ENCODE data around the gene EFTUD2.

The EFTUD2 gene

GRCh38 chr17:44903012-44903685 is 3.9 kb upstream of the EFTUD2 start:
- Histone ChIP-seq H3K4me1 (ENCODE audit: control insufficient read depth, insufficient read depth, low read length) (peaks cover 8% of the 10 kb centered on the region), H3K27me3 (ENCODE audit: control insufficient read depth, insufficient read depth, low read length, poor library complexity, severe bottlenecking) (no peaks in the 10 kb centered on the region), H3K9me3 (ENCODE audit: control insufficient read depth, low read length) (no peaks in the 10 kb centered on the region), H3K27ac (ENCODE audit: insufficient read depth, low read depth, low read length, poor library complexity, severe bottlenecking) (no peak overlapping the region), H3K36me3 (ENCODE audit: control insufficient read depth, insufficient read depth, low read length) (no peaks in the 10 kb centered on the region), H3K4me3 (ENCODE audit: insufficient read depth, low read depth, low read length) (no peak overlapping the region)
- WGBS, 2 experiments: 90 to 92% methylated on average over 8 of the region's 8 CpGs

- Histone ChIP-seq H3K4me3 (ENCODE audit: insufficient read depth, low read depth, low read length) (no peak overlapping the region), H3K4me1 (ENCODE audit: control insufficient read depth, insufficient read depth, low read length) (peaks cover 13% of the 10 kb centered on the region), H3K27me3 (ENCODE audit: control insufficient read depth, insufficient read depth, low read length, poor library complexity, severe bottlenecking) (no peaks in the 10 kb centered on the region), H3K36me3 (ENCODE audit: control insufficient read depth, insufficient read depth, low read length) (no peaks in the 10 kb centered on the region), H3K27ac (ENCODE audit: insufficient read depth, low read depth, low read length, poor library complexity, severe bottlenecking) (no peak overlapping the region), H3K9me3 (ENCODE audit: control insufficient read depth, low read length) (no peaks in the 10 kb centered on the region)
- WGBS, 2 experiments: 91 to 92% methylated on average over 17 of the region's 17 CpGs
Observed at GRCh38 chr17:44902135-44902760, 3.0 kb upstream of the EFTUD2 start.

DNA sequence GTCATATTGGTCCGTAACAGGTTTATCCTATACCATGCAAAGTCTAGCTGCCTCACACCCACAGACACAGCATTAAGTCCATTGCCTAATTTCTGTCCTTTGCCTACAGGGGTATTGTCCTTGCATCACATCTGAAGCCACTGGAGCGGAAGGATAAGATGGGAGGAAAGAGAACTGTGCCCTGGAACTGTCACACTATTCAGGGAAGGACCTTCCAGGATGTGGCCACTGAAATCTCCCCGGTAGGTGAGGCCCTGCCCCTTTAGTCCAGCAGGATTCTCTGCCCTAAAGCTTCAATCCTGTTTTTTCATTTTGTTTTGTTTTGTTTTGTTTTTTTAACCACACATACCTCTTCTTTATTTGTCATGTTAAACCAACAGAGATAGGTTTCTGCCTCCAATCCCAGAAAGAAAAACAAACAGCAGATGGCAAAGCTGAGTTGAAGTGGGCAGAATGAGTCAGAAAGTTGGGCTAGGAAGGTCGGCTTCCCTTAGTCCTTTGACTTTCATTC is 2.2 kb upstream of the EFTUD2 start:
- Histone ChIP-seq H3K27ac (ENCODE audit: insufficient read depth, low read depth, low read length, poor library complexity, severe bottlenecking) (no peak overlapping the region), H3K4me3 (ENCODE audit: insufficient read depth, low read depth, low read length) (no peak overlapping the region), H3K27me3 (ENCODE audit: control insufficient read depth, insufficient read depth, low read length, poor library complexity, severe bottlenecking) (no peaks in the 10 kb centered on the region), H3K9me3 (ENCODE audit: control insufficient read depth, low read length) (no peaks in the 10 kb centered on the region), H3K4me1 (ENCODE audit: control insufficient read depth, insufficient read depth, low read length) (peaks cover 13% of the 10 kb centered on the region), H3K36me3 (ENCODE audit: control insufficient read depth, insufficient read depth, low read length) (no peaks in the 10 kb centered on the region)
- WGBS, 2 experiments: 88 to 92% methylated on average over 4 of the region's 4 CpGs

- H3K27me3 ChIP-seq (ENCODE audit: control insufficient read depth, insufficient read depth, low read length, poor library complexity, severe bottlenecking): no peaks in the 10 kb centered on the region
- H3K36me3 ChIP-seq (ENCODE audit: control insufficient read depth, insufficient read depth, low read length): no peaks in the 10 kb centered on the region
- no peak overlapping the region for H3K27ac ChIP-seq (ENCODE audit: insufficient read depth, low read depth, low read length, poor library complexity, severe bottlenecking)
- no peaks in the 10 kb centered on the region for H3K9me3 ChIP-seq (ENCODE audit: control insufficient read depth, low read length)
- 75 to 83% methylated on average over 2 to 3 of the region's 3 CpGs for WGBS, 2 experiments
- H3K4me3 ChIP-seq (ENCODE audit: insufficient read depth, low read depth, low read length): no peak overlapping the region
- H3K4me1 ChIP-seq (ENCODE audit: control insufficient read depth, insufficient read depth, low read length): peaks cover 13% of the 10 kb centered on the region
Observed at GRCh38 chr17:44900894-44901293, 1.6 kb upstream of the EFTUD2 start.

- no peaks in the 10 kb centered on the region for H3K36me3 ChIP-seq (ENCODE audit: control insufficient read depth, insufficient read depth, low read length)
- 0% methylated on average over 7 of the region's 7 CpGs for WGBS, 2 experiments
- H3K4me3 ChIP-seq (ENCODE audit: insufficient read depth, low read depth, low read length): peak overlapping the region; percentile 93
- H3K4me1 ChIP-seq (ENCODE audit: control insufficient read depth, insufficient read depth, low read length): peaks cover 13% of the 10 kb centered on the region
- no peak overlapping the region for H3K27ac ChIP-seq (ENCODE audit: insufficient read depth, low read depth, low read length, poor library complexity, severe bottlenecking)
- no peaks in the 10 kb centered on the region for H3K27me3 ChIP-seq (ENCODE audit: control insufficient read depth, insufficient read depth, low read length, poor library complexity, severe bottlenecking)
- no peaks in the 10 kb centered on the region for H3K9me3 ChIP-seq (ENCODE audit: control insufficient read depth, low read length)
Observed at GRCh38 chr17:44898768-44899073, 524 bp downstream of the EFTUD2 start.

GRCh38 chr17:44894642-44895041 is 4.6 kb downstream of the EFTUD2 start:
- peaks cover 8% of the 10 kb centered on the region for H3K4me1 ChIP-seq (ENCODE audit: control insufficient read depth, insufficient read depth, low read length)
- no peak overlapping the region for H3K4me3 ChIP-seq (ENCODE audit: insufficient read depth, low read depth, low read length)
- 87 to 93% methylated on average over 3 of the region's 4 CpGs for WGBS, 2 experiments
- H3K27ac ChIP-seq (ENCODE audit: insufficient read depth, low read depth, low read length, poor library complexity, severe bottlenecking): no peak overlapping the region
- no peaks in the 10 kb centered on the region for H3K27me3 ChIP-seq (ENCODE audit: control insufficient read depth, insufficient read depth, low read length, poor library complexity, severe bottlenecking)
- H3K36me3 ChIP-seq (ENCODE audit: control insufficient read depth, insufficient read depth, low read length): peaks cover 12% of the 10 kb centered on the region
- no peaks in the 10 kb centered on the region for H3K9me3 ChIP-seq (ENCODE audit: control insufficient read depth, low read length)

GRCh38 chr17:44892250-44892649 is 7.0 kb downstream of the EFTUD2 start:
- Histone ChIP-seq H3K27me3 (ENCODE audit: control insufficient read depth, insufficient read depth, low read length, poor library complexity, severe bottlenecking) (no peaks in the 10 kb centered on the region), H3K27ac (ENCODE audit: insufficient read depth, low read depth, low read length, poor library complexity, severe bottlenecking) (no peak overlapping the region), H3K4me1 (ENCODE audit: control insufficient read depth, insufficient read depth, low read length) (no peaks in the 10 kb centered on the region), H3K4me3 (ENCODE audit: insufficient read depth, low read depth, low read length) (no peak overlapping the region), H3K36me3 (ENCODE audit: control insufficient read depth, insufficient read depth, low read length) (peaks cover 12% of the 10 kb centered on the region), H3K9me3 (ENCODE audit: control insufficient read depth, low read length) (no peaks in the 10 kb centered on the region)

DNA sequence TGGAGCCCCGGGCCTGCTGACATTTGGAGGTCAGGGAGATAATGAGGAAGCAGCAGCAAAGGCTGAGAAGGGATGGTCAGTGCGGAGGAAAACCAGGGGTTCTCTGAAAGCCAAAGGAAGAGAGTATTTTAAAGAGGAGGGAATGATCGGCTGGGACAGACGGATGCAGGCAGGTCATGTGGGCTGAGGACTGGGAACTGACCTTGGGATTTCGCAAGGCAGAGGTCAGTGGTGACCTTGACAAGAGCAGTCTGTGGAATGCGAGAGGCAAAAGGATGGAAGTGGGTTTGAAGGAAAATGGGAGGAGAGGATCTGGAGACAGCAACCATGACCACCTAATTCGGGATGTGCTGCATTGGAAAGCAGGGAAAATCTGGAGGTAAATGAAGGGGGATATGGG is 10.2 kb downstream of the EFTUD2 start:
- H3K4me3 ChIP-seq (ENCODE audit: insufficient read depth, low read depth, low read length): no peak overlapping the region
- H3K4me1 ChIP-seq (ENCODE audit: control insufficient read depth, insufficient read depth, low read length): no peaks in the 10 kb centered on the region
- H3K27ac ChIP-seq (ENCODE audit: insufficient read depth, low read depth, low read length, poor library complexity, severe bottlenecking): no peak overlapping the region
- H3K27me3 ChIP-seq (ENCODE audit: control insufficient read depth, insufficient read depth, low read length, poor library complexity, severe bottlenecking): no peaks in the 10 kb centered on the region
- H3K9me3 ChIP-seq (ENCODE audit: control insufficient read depth, low read length): no peaks in the 10 kb centered on the region
- WGBS, 2 experiments: 92 to 96% methylated on average over 7 of the region's 7 CpGs
- peaks cover 27% of the 10 kb centered on the region for H3K36me3 ChIP-seq (ENCODE audit: control insufficient read depth, insufficient read depth, low read length)

GRCh38 chr17:44887971-44888954 is 11.0 kb downstream of the EFTUD2 start:
- no peak overlapping the region for H3K4me3 ChIP-seq (ENCODE audit: insufficient read depth, low read depth, low read length)
- H3K9me3 ChIP-seq (ENCODE audit: control insufficient read depth, low read length): no peaks in the 10 kb centered on the region
- H3K27ac ChIP-seq (ENCODE audit: insufficient read depth, low read depth, low read length, poor library complexity, severe bottlenecking): no peak overlapping the region
- H3K27me3 ChIP-seq (ENCODE audit: control insufficient read depth, insufficient read depth, low read length, poor library complexity, severe bottlenecking): no peaks in the 10 kb centered on the region
- H3K36me3 ChIP-seq (ENCODE audit: control insufficient read depth, insufficient read depth, low read length): peaks cover 29% of the 10 kb centered on the region
- WGBS, 2 experiments: 94 to 96% methylated on average over 10 of the region's 10 CpGs
- H3K4me1 ChIP-seq (ENCODE audit: control insufficient read depth, insufficient read depth, low read length): no peaks in the 10 kb centered on the region

DNA sequence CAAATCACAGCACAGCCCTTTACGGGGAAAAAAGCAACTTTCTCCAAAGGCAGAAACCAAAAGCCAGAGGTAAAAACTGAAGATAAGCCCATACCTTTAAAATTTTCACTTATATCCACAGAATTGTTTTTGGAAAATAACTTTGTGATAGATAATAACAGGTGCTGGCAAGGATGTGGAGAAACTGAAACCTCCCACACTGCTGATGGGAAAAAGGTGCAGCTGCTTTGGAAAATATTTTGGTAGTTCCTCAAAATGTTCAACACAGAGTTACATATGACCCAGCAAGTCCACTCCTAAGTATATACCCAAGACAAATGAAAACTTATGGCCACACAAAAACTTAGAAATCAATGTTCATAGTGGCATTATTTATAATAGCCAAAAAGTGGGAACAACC is 12.2 kb downstream of the EFTUD2 start:
- Histone ChIP-seq H3K27me3 (ENCODE audit: control insufficient read depth, insufficient read depth, low read length, poor library complexity, severe bottlenecking) (no peaks in the 10 kb centered on the region), H3K4me3 (ENCODE audit: insufficient read depth, low read depth, low read length) (no peak overlapping the region), H3K27ac (ENCODE audit: insufficient read depth, low read depth, low read length, poor library complexity, severe bottlenecking) (no peak overlapping the region), H3K36me3 (ENCODE audit: control insufficient read depth, insufficient read depth, low read length) (peaks cover 35% of the 10 kb centered on the region), H3K9me3 (ENCODE audit: control insufficient read depth, low read length) (no peaks in the 10 kb centered on the region), H3K4me1 (ENCODE audit: control insufficient read depth, insufficient read depth, low read length) (no peaks in the 10 kb centered on the region)
- WGBS, 2 experiments: 100% methylated on average over 1 of the region's 1 CpG
